Testis (tissue), 2 donors: ENCODE measurements around the gene FXYD7.
"Not testable (repeated sequence)": the region's sequence is repeated elsewhere in the genome, so short reads cannot be mapped to it uniquely, and the experiment has no call there.

Experiments
- CTCF ChIP-seq, 3 experiments: fragments of 450-650 bp in 2 of 3; fragments of 200-600 bp in 1 of 3; sonication (generic) in 1 of 3; IDR thresholded peaks; one replicate each; pipeline ENCODE4 v1.5.1; 2016 to 2019; ENCODE audit warnings: antibody characterized with exemption in 3 of 3, mild to moderate bottlenecking in 2 of 3, moderate library complexity in 1 of 3
- POLR2A ChIP-seq: fragments of 450-650 bp; IDR thresholded peaks from one replicate; pipeline ENCODE4 v1.6.1; 2017; ENCODE audit warnings: antibody characterized with exemption, mild to moderate bottlenecking, moderate library complexity

GRCh38 chr19:35129724-35130274, 13.3 kb upstream of the FXYD7 start:
- not testable (repeated sequence) for TF ChIP-seq CTCF (IDR thresholded peaks at IDR 0.05); POLR2A
